T-helper 1 cell treated with Interleukin-12 subunit alpha and Interleukin-12 subunit beta and Interleukin-4 antibody, amounts not matched to agents 30 ng/mL and 1 ng/mL, for 36 hours (primary cell): Measurements from ENCODE around the gene NAA80. TPM values are rescaled to one million over a fixed set of nuclear protein-coding genes. Genes with fewer than 3 reads are reported as not detected.
"Not testable (repeated sequence)": the region's sequence is repeated elsewhere in the genome, so short reads cannot be mapped to it uniquely, and the experiment has no call there.

Experiments used
- intact Hi-C: fragments of 100-400 bp; cut with micrococcal nuclease; formaldehyde crosslinking; loops from one replicate; pipeline ENCODE4 v1.15.1; 2024
- total RNA-seq: library from RNA; stranded (reverse); gene quantifications from 2 replicates; pipeline ENCODE4 v1.2.3, GENCODE V29; 2022

NAA80 gene
- total RNA-seq, 1 donor from 2014 or later, result 28.3 TPM

DNA sequence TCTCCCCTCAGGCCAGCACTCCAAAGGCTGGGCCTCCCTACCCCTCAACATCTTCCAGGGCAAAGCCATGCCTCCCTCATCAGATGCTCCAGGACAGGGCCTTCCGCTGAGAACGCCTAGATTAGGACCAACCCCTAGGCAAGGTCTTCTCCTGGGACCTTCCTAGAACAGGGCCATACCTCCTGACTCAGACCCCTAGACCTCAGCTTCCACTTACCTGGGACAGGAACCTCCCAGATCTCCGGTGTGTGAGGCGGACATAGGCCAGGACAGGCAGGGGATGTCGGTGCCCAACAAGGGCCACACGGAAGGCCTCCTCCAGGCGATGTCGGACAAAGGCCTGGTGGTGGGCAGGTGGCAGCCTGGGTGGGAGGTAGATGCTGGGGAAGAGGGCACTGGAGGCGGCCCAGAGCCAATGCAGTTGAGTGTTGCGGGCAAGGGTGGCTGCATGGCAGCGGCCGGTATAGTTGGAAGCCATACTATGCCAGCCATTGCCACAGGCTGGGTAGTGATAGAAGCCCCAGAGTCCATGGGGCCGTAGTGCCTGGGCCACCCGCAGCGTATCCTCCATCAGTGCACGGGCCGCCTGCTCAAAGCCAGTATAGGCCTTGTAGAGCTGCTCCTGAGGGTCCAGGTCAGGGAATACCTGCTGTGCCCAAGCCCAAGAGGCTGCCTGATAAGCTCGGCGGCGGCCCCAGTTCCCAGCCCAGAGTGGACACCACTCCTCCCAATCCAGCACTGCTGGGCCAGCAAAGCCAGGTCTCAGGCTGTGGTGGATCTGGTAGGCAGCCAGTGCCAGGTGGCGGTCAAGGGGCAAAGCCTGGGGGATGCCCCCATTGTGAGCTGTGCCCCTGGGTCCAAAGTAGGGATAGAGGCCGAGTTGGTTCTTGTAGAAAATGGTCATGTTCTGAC lies 4.5 kb downstream of the NAA80 start:
- intact Hi-C loops, result loop anchor here (5.0 to 10.0 kb wide), 5 partner anchors 437 to 1377 kb away; partner anchors contain the start of genes ARIH2, DAG1, IMPDH2 and NDUFAF3

GRCh38 chr3:50294089-50294488 lies 5.1 kb downstream of the NAA80 start:
- intact Hi-C loops, result loop anchor here (10.0 kb wide), 2 partner anchors 819 to 1269 kb away; partner anchors contain the start of genes DAG1, IMPDH2 and NDUFAF3

DNA sequence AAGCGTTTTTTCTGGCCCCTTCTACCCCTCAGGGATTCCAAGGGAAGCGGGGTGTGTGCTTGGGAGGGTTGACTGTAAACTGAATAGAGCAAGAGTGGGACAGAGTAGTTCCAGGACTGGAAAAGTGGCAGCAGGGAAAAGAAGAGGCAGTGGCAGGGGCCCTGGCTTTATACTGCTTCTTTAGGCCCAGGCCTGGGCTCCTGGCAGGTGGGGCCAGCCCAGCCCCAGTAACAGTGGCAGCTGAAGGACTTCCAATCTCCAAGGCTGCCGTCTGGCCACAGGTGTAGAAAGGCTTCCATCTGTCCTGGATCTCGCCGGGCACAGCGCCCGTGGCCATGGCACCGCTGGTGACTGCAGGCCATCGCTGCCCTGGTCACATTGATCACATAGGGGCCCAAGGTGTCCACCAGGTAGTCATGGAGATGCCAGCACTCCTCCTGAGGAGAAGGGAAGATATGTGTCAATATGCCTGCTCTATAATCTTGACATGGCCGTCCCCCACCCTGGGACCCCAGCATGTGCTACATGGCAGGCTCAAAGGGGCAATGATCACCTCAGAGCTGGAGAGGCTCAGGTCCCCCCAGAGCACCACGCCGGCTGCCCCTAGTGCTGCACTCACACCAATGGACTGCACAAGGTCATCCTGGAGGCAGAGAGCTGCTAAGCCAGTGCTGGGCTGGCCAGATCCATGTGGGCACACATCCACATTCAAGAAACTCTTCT lies 6.0 kb downstream of the NAA80 start:
- intact Hi-C loops, result loop anchor here (10.0 kb wide), 2 partner anchors 818 to 1268 kb away; partner anchors contain the start of genes DAG1, IMPDH2 and NDUFAF3

DNA sequence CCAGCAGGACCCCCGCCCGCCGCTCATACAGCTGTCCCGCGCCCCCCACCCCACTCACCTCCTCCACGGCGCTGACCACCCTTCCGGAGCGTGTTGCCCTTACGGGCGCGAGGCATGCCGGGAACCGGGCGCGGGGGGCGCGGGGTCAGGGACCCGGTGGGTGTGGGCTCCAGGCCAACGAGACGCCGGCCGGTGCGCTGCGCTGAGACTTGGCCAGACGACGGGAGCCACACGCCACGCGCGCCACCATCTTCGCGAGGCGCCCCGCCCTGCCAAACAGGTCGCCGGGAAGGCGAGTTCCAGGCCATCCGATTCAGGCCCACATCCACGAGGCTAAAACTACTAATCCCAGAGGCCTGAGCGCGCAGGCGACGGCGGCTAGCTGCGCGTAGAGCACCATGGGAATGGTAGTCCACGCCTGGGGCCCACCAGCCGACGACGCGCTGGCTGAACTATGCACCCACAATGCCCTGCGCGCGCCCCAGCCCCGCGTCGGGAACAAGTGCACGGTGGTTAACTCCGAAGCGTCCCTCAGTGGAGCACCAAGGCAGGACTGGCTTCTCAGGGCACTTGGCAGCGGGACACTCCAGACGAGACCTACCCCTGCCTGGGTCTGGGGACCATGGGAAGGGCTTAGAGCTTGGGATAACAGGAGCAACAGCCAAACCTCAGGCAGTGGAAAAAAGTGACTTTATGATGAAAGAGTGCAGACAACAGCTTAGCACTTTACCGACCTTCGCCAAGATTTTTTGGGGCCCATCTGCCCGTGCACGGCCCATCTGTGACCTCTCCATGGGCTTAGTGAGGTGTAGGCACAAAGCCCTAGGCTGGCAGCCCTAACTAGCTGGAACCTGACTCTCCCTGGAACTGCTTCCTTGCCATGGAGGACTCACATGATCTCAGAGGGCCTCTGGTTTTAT lies 6.8 kb downstream of the NAA80 start, which contains the start of gene IFRD2:
Gene IFRD2 (minus strand): TSS at position 271 of the 920 bp plus-strand sequence. CDS start 155 bp downstream, at position 116.
- intact Hi-C loops, result loop anchor here (1.0 to 10.0 kb wide), 12 partner anchors 8 to 1268 kb away; partner anchors contain the start of genes DAG1, IMPDH2, NDUFAF3 and TMEM115

- intact Hi-C loops, result loop anchor here (10.0 kb wide), 2 partner anchors 815 to 1265 kb away; partner anchors contain the start of genes DAG1, IMPDH2 and NDUFAF3
Measured at GRCh38 chr3:50290161-50290641, 9.0 kb downstream of the NAA80 start.

GRCh38 chr3:50289130-50289529 lies 10.1 kb downstream of the NAA80 start:
- intact Hi-C loops, result no loop called here

- intact Hi-C loops, result no loop called here
Measured at GRCh38 chr3:50288387-50289007, 10.7 kb downstream of the NAA80 start.

DNA sequence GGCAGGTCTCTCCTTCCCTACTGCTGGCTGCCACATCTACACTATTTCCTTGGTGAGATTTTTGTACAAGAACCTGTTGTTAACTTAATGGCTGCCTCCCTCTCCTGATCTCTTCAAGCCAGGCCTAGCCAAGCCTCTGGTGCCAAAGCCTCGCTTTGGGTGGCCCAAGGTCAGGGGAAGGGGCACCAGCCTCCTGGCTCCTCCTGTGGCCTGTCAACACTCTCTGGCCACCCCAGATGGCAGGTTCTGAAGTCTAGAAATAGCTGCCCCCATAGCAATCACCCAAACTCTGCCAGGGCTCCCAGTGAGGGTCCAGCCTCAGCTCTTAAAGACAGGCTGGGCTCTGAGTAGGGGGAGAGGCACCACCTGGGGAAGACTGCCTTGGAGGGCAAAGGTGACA lies 11.9 kb downstream of the NAA80 start:
- intact Hi-C loops, result no loop called here

DNA sequence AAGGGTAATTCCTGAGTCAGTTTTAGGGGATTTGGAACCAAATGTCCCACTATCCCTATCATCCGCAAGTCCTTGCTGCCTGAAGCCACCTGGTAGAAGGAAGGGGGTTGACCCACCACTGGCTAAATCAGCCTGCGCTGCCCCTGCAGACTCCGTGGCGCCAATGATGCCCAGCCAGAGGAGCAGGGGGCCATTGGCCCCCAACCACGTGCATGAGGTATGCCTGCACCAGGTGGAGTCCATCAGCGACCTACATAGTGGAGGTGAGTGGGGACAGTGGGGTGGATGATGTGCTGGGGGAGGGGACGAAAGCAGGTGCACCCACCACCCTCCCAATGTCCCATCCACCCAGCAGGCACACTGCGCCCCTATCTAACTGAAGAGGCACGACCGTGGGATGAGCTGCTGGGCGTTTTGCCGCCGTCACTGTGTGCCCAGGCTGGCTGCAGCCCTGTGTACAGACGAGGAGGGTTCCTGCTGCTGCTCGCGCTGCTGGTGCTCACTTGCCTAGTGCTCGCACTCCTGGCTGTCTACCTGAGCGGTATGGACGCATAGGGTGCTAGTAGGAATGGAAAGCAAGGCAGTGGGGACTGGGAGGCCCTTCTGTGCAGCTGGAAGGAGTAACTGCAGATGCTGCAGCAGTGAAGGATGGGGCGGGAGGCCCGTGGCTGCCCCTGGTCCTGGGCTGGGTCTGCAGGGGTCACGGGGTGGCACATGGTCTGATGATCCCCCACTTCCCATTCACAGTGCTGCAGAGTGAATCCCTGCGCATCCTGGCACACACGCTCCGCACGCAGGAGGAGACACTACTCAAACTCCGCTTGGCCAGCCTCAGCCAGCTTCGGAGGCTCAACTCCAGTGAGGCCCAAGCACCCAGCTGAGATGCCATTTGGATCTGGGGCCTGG lies 12.6 kb downstream of the NAA80 start:
- intact Hi-C loops, result no loop called here

DNA sequence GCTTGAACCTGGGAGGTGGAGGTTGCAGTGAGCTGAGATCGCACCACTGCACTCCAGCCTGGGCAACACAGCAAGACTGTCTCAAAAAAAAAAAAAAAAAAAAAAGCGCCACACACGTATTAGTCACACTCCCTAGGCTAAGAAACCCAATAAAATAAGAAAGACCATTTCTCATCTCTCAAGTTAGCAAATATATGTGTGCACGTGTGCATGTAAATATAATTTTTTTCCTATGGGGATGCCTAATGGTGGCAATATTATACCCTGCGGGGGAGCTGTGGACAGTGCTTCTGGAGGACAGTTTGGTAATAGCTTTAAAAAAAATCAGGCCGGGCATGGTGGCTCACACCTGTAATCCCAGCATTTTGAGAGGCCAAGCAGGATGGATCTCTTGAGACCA lies 15.1 kb downstream of the NAA80 start:
- intact Hi-C loops, result not testable (repeated sequence)

GRCh38 chr3:50279255-50280016 lies 19.8 kb downstream of the NAA80 start:
- intact Hi-C loops, result no loop called here

DNA sequence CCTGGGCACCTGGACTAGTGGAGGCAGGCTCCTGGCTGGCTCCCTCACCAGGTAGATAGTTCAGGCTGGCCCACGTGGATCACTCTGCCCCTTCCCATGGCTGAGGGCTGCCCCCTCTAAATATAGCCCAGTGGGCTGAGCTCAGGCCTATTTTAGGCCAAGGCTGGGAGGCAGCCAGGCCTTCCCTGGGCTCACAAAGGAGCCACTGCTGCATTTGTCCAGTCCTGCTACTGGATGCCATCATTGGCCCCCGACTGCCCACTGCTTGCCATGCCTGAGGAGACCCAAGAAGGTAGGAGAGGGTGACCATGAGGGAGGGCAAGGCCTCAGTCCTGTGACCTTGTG lies 20.4 kb downstream of the NAA80 start, which contains the start of gene LSMEM2:
Gene LSMEM2 (plus strand): TSS at position 208 of the 345 bp plus-strand sequence. CDS start 27 bp downstream, at position 235.
- intact Hi-C loops, result no loop called here

DNA sequence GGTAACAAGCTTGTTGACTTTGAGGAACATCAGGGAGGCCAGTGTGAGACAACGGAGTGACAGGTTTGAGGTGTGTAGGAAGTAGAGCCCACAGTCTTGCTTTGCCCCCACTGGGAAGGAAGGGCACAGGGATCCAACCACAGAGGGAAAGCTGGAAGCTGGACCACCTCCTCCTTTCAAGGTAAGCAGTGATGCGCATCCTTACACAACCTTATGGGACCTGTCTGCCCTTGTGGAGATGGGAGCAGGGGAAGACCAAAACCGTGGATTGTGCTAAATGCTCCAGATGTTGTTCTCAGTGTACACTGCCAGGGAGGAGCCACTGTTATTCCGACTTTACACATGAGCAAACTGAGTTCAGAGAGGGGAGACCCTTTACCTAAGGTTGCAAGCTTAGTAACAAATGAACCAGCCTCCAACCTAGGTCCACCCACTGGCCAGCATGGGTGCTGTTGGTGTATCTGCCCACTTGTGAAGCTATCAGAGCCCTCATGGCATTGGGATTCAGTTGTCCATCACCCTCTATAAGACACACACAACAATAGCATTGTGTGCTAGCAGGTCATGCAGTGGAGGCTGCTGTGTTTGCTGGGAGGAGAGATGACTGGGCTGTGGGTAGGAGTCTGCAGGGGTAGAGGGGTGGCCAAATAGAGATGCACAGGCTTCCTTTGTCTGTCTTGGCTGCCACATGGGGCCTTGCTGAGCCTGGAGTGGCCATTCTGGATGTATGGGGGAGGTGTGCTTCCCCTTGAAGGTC lies 20.9 kb downstream of the NAA80 start:
- intact Hi-C loops, result no loop called here

- intact Hi-C loops, result no loop called here
Measured at GRCh38 chr3:50276762-50277101, 22.5 kb downstream of the NAA80 start.

DNA sequence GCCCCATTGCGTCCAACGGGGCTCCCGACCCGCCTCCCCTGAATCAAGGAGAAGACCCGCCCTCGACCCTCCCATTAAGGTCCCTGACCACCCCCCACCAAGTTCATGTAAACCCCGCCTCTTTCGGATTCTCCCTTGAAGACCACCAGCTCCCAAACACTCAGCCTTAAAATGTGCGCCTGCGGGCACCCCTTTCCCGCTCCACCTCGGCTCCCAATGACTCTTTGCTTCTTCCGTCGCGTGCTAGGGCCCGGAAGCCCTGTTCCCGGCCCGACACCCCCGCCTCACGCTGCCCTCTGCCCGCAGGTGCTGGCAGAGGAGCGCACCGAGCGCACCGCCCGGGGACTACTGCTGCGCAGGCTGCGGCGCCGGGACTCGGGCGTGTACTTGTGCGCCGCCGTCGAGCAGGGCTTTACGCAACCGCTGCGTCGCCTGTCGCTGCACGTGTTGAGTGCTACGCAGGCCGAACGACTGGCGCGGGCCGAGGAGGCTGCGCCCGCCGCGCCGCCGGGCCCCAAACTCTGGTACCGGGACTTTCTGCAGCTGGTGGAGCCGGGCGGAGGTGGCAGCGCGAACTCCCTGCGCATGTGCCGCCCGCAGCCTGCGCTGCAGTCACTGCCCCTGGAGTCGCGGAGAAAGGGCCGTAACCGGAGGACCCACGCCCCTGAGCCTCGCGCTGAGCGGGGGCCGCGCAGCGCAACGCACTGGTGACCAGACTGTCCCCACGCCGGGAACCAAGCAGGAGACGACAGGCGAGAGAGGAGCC lies 23.0 kb downstream of the NAA80 start:
- intact Hi-C loops, result no loop called here

GRCh38 chr3:50275141-50275995 lies 23.8 kb downstream of the NAA80 start:
- intact Hi-C loops, result no loop called here
